HUES48 (cell line): Measurements from ENCODE around the gene MOSMO.
"Not testable (repeated sequence)": the region's sequence is repeated elsewhere in the genome, so short reads cannot be mapped to it uniquely, and the experiment has no call there.

Source experiments
- H3K27ac ChIP-seq: one replicate; pipeline ENCODE4 v1.7.0; 2013; ENCODE audit warnings: low read depth, low read length, inconsistent platforms
- H3K27me3 ChIP-seq: 2 replicates; pipeline ENCODE4 v1.6.1; 2013; ENCODE audit warnings: mild to moderate bottlenecking, low read length; ENCODE audit not compliant: control insufficient read depth, insufficient read depth
- H3K36me3 ChIP-seq: 2 replicates; pipeline ENCODE4 v1.6.1; 2013; ENCODE audit warnings: low read length; ENCODE audit not compliant: control insufficient read depth, insufficient read depth
- H3K4me1 ChIP-seq: 2 replicates; pipeline ENCODE4 v1.6.1; 2013; ENCODE audit warnings: mild to moderate bottlenecking, low read length; ENCODE audit not compliant: control insufficient read depth, insufficient read depth
- H3K4me3 ChIP-seq: 2 replicates; pipeline ENCODE4 v1.5.1; 2013; ENCODE audit warnings: mild to moderate bottlenecking, low read depth, low read length
- H3K9ac ChIP-seq: 2 replicates; pipeline ENCODE4 v1.6.1; 2013; ENCODE audit warnings: mild to moderate bottlenecking, low read depth, low read length, moderate library complexity
- H3K9me3 ChIP-seq: 2 replicates; pipeline ENCODE4 v1.6.1; 2013; ENCODE audit warnings: low read length; ENCODE audit not compliant: control insufficient read depth, insufficient read depth

Gene MOSMO

GRCh38 chr16:22002047-22002446, 5.9 kb upstream of the MOSMO start:
- H3K4me3 ChIP-seq, H3K27ac ChIP-seq, H3K9ac ChIP-seq, H3K4me1 ChIP-seq, H3K36me3 ChIP-seq, H3K9me3 ChIP-seq, H3K27me3 ChIP-seq: not testable (repeated sequence)

- H3K4me1 ChIP-seq: peaks cover 10% of the 10 kb centered on the region; the same call in 1 of the 2 replicates
- no peaks in the 10 kb centered on the region for H3K9me3 ChIP-seq
- no peaks in the 10 kb centered on the region; the same call in 1 of the 2 replicates for H3K27me3 ChIP-seq
- no peak overlapping the region for H3K4me3 ChIP-seq
- no peaks in the 10 kb centered on the region for H3K36me3 ChIP-seq
- no peak overlapping the region for H3K27ac ChIP-seq
- H3K9ac ChIP-seq: no peak overlapping the region
Measured at GRCh38 chr16:22003195-22003594, 4.7 kb upstream of the MOSMO start.

- no peaks in the 10 kb centered on the region for H3K9me3 ChIP-seq
- H3K27ac ChIP-seq: no peak overlapping the region
- no peak overlapping the region for H3K9ac ChIP-seq
- H3K4me3 ChIP-seq: no peak overlapping the region
- H3K4me1 ChIP-seq: peaks cover 13% of the 10 kb centered on the region; the same call in 1 of the 2 replicates
- no peaks in the 10 kb centered on the region; the same call in 1 of the 2 replicates for H3K27me3 ChIP-seq
- H3K36me3 ChIP-seq: no peaks in the 10 kb centered on the region
Measured at GRCh38 chr16:22004341-22004740, 3.6 kb upstream of the MOSMO start.

GRCh38 chr16:22005746-22006145, 2.2 kb upstream of the MOSMO start:
- H3K4me3 ChIP-seq: no peak overlapping the region
- H3K9ac ChIP-seq: no peak overlapping the region
- no peaks in the 10 kb centered on the region; the same call in 1 of the 2 replicates for H3K27me3 ChIP-seq
- H3K36me3 ChIP-seq: no peaks in the 10 kb centered on the region
- peaks cover 14% of the 10 kb centered on the region; the same call in 1 of the 2 replicates for H3K4me1 ChIP-seq
- H3K27ac ChIP-seq: no peak overlapping the region
- no peaks in the 10 kb centered on the region for H3K9me3 ChIP-seq

GRCh38 chr16:22006636-22007035, 1.3 kb upstream of the MOSMO start:
- Histone ChIP-seq H3K9me3 (no peaks in the 10 kb centered on the region), H3K4me3 (peak overlapping the region; percentile 84)

GRCh38 chr16:22007159-22007508, 777 bp upstream of the MOSMO start:
- H3K4me3 ChIP-seq: peak overlapping the region; percentile 84
- H3K9ac ChIP-seq: no peak overlapping the region
- H3K4me1 ChIP-seq: peaks cover 9% of the 10 kb centered on the region; the same call in 1 of the 2 replicates
- H3K36me3 ChIP-seq: no peaks in the 10 kb centered on the region
- H3K27me3 ChIP-seq: no peaks in the 10 kb centered on the region; the same call in 1 of the 2 replicates
- H3K27ac ChIP-seq: no peak overlapping the region
- no peaks in the 10 kb centered on the region for H3K9me3 ChIP-seq

More at GRCh38 chr16:22006636-22007035, 1.3 kb upstream of the MOSMO start:
- no peak overlapping the region for H3K9ac ChIP-seq
- H3K36me3 ChIP-seq: no peaks in the 10 kb centered on the region
- no peak overlapping the region for H3K27ac ChIP-seq
- peaks cover 10% of the 10 kb centered on the region; the same call in 1 of the 2 replicates for H3K4me1 ChIP-seq
- no peaks in the 10 kb centered on the region; the same call in 1 of the 2 replicates for H3K27me3 ChIP-seq

- H3K27me3 ChIP-seq: no peaks in the 10 kb centered on the region; the same call in 1 of the 2 replicates
- H3K27ac ChIP-seq: no peak overlapping the region
- H3K4me3 ChIP-seq: peak overlapping the region; percentile 84
- peak overlapping the region; percentile 31; the same call in 1 of the 2 replicates for H3K9ac ChIP-seq
- H3K4me1 ChIP-seq: peaks cover 9% of the 10 kb centered on the region; the same call in 1 of the 2 replicates
- H3K36me3 ChIP-seq: no peaks in the 10 kb centered on the region
- H3K9me3 ChIP-seq: no peaks in the 10 kb centered on the region
Measured at GRCh38 chr16:22008215-22009059, 526 bp downstream of the MOSMO start.

- Histone ChIP-seq H3K4me1 (peaks cover 9% of the 10 kb centered on the region; the same call in 1 of the 2 replicates), H3K4me3 (no peak overlapping the region), H3K9ac (no peak overlapping the region), H3K9me3 (no peaks in the 10 kb centered on the region), H3K27ac (no peak overlapping the region), H3K27me3 (no peaks in the 10 kb centered on the region; the same call in 1 of the 2 replicates), H3K36me3 (no peaks in the 10 kb centered on the region)
Measured at GRCh38 chr16:22010902-22011301, 3.0 kb downstream of the MOSMO start.

GRCh38 chr16:22012241-22012640, 4.3 kb downstream of the MOSMO start:
- Histone ChIP-seq H3K9me3 (no peaks in the 10 kb centered on the region), H3K9ac (no peak overlapping the region), H3K27me3 (no peaks in the 10 kb centered on the region), H3K4me3 (no peak overlapping the region), H3K27ac (no peak overlapping the region), H3K4me1 (peaks cover 3% of the 10 kb centered on the region; the same call in 1 of the 2 replicates), H3K36me3 (no peaks in the 10 kb centered on the region)

GRCh38 chr16:22013486-22013885, 5.6 kb downstream of the MOSMO start:
- H3K9me3 ChIP-seq: no peaks in the 10 kb centered on the region
- no peak overlapping the region for H3K9ac ChIP-seq
- no peak overlapping the region for H3K4me3 ChIP-seq
- H3K27ac ChIP-seq: no peak overlapping the region
- no peaks in the 10 kb centered on the region for H3K36me3 ChIP-seq
- H3K4me1 ChIP-seq: peaks cover 3% of the 10 kb centered on the region; the same call in 1 of the 2 replicates
- H3K27me3 ChIP-seq: no peaks in the 10 kb centered on the region

GRCh38 chr16:22014271-22014873, 6.5 kb downstream of the MOSMO start:
- no peak overlapping the region for H3K4me3 ChIP-seq
- H3K4me1 ChIP-seq: peaks cover under 1% of the 10 kb centered on the region; the same call in 1 of the 2 replicates
- H3K27ac ChIP-seq: no peak overlapping the region
- H3K27me3 ChIP-seq: no peaks in the 10 kb centered on the region
- no peaks in the 10 kb centered on the region for H3K36me3 ChIP-seq
- no peaks in the 10 kb centered on the region for H3K9me3 ChIP-seq
- H3K9ac ChIP-seq: no peak overlapping the region
